Stimulated activated CD4-positive, alpha-beta T cell treated with anti-CD3 and anti-CD28 coated beads, Interleukin-12 subunit alpha, Interleukin-12 subunit beta, amount 100 ng/mL, for 24 hours (primary cell): ENCODE data around the gene ZNF462.
"Not testable (repeated sequence)": the region's sequence is repeated elsewhere in the genome, so short reads cannot be mapped to it uniquely, and the experiment has no call there.

Source experiments
- DNase-seq, 2 experiments: peaks; one replicate each; pipeline ENCODE4 v3.0.0-alpha.2; 2020; ENCODE audit warnings: low read depth in 2 of 2

Gene ZNF462

DNA sequence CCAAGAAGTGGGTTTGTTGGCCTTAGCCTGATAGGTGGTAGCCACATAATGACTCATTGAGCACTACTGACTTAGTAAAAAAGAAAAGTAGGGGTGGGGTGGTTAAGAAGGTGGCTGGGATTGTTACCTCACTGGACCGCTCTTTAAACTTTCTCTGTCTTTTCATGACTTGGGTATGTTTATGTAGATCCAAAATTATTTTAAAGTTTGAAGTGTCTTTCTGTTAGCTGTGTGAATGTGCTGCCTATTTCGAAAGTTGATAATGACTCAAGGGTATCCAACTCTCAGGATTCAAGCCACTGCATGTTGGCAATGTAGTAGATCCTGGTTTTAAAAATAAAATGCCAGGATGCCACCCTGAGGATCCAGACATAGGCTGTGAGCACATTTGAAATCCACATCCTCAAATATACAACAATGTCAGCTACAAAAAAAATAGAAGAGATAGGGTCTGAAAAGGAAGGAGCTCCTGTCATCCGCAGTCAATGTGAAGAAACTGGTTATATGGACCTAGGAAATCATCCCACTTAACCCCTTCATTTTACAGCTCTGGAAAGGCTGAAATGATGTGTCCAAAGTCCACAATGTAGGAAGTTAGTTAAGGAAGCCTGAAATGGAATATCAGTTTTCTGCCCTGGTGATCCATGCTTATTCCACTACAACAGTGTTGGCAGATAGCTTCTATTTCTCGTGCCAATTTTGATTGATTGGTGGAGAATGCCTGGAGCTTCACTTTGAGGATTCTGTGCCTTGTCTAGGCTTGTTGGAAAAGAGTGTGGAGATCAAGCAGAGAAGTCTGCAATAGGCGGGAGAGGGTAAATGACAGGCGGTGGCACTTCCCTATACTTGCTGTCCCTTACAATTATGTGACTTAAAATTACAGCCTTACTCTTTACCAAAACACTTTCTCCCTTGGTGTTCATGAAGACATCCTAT, 23.4 kb downstream of the ZNF462 start:
- DNase-seq = no peak

DNA sequence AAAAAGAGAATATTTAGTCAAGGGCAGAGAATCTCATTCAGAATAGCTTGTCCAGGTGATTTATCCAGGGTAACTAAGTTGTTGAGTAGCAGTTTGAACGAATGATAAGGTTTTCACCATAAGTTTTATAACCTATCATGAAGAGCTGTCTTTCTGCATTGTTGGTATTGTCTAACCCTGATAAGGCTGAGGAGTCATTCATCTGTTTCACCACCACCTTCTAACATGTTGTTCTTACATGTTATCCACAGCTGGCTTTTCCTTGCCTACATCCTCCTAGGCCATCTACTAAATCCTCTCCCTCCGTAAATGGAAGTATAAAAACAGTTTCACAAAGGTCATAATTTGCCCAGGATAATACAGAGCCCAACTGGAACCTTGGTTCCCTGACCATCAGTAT, 24.1 kb downstream of the ZNF462 start:
- DNase-seq = no peak

DNA sequence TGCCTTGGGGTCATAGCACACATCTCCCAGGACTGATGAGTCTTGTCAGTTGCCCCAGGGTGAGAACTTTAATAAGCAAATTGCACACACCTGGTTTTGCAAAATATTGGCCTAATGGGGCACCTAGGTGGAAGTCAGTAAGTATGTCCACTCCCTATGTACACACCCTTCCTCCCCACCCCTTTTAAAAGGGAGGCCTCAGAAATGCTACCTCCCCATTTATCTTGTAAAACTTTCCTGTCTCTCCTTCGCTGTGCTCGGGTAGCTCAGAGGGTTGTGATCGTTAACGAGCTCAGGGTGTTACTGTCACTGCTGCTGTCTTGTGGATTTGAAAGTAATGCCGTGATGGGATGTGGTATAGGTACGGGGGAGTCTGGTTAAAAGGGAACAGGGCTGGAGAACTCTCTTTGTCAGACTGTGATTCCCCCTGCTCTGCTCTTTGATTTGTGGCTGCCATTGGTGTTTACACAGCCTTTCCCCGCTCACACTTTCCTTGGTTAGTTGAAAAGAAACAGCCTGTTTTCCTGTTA, 26.2 kb downstream of the ZNF462 start:
- no peak for DNase-seq

DNA sequence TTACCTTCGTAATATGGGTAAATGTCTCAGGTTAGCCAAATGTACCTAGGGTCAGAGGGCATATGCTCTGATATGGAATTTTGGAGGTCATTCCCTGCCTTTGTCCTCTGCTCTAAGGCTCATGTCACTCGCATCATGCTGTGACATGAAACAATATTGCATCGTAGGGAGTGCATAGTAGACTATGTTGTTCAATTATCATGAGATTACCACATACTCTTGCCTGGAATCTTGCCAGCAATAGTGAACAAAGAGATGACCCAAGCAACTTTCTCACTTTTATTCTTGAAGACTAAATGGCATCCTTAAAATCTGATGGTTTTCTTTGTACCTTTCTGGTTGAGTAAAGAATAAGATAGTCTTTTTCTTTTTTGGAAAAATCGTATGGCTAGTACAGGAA, 27.6 kb downstream of the ZNF462 start:
- DNase-seq = no peak

DNA sequence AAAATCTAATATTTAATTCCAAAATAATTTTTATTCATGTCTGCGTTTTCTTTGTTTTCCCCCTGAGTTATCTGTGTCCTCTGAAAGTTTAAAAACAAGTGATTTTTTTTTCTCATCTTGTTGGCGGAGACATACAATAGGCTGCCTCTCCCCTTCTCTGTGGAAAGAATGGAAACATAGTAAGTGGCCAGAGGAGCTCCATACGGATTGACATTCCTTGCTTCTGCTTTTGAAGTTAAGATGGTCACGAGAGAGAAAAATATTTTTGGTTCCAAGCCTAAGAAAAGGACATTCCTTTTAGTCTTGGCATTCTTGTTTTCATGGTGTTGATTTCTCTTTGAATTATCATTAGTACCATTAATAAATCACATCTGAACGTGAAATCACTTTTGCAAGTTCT, 28.3 kb downstream of the ZNF462 start:
- DNase-seq = no peak

DNA sequence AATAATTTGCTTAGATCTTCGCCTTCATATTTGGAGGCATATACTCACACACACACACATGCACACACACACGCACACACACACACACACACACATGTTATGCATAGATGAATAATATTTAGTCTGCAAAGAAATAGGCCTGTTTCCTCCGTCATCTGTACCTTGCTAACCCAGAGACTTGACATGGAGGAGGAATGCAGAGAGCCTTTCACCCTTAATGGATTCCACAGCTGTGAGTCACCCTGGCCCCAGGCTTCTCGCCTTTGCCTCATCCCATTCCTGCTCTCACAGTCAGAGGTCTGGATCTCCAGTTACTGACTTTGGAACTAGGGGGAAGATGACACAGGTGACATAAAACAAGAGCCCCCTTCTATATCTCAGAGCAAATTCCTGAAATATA, 29.7 kb downstream of the ZNF462 start:
- no peak for DNase-seq

DNA sequence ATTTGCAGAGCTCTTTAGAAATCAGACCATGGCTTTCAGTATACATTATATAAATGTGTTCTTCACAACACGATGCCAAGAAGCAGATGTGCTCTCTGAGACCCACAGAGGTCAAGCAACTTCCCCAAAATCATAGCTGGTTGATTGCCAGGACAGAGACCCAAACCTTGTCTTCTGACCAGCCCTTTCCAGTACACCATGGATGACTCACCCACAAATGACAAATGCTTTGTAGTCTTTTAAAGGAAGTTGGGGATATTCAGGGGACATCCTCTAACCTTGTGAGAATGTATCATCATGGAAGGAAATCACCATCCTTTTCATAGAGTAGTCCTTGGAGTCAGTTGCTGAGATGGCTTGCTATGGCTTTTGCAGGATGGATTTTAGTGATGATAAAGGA, 30.1 kb downstream of the ZNF462 start:
- DNase-seq = no peak

DNA sequence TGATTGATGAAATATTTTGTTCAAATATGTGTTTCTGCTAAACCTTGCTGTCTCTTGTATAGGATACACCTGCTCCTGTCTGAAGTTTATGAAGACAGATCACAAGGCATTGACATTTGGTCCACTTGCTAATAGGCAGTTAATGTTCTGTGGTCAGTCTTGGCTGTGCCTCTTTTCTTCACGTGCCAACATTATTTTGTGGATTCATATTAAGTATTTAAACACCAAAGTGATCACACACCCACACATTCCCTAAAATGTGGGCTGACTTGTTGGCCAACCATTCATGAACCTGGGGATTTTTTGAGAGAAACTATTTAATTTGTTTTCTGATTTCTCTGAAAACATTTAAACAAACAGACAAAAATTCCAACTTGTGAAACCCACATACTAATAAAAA, 33.7 kb downstream of the ZNF462 start:
- no peak for DNase-seq

DNA sequence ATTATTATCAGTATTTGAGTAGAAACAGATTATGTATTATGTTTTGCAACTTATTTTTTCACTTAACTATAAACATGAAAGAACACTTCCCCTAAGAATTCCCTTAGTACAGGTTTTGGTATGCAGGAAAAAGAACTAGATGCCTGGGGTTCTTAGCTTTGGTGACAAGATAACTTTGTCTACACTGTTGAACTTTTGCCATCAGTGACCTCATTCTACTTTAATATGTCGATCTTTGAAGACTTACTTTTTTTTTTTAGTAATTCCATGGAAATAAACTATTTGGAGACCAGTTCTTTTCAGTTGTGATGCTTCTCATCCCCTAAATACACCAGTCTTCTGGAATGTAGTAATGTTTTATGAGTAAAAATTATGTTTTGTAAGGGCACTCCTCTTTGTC, 34.3 kb downstream of the ZNF462 start:
- DNase-seq = no peak

DNA sequence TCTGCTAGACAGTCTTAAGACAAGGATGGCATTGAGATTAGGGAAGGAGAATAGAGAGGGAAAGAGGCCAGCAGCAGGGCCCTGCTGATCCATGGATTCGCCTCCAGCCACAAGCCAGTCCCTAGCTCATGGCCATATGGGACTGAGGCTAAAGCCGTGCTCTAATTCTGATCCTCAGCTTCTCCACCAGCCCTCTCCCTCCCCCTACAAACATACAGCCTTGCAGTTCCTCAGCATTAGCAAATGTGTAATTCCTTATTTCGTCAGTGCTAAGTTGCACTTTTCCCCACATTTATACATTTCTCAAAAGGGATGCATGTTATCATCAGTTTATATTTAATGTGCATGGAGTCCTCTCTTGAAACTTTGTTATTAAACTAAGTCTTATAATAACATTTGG, 34.8 kb downstream of the ZNF462 start:
- DNase-seq = no peak

DNA sequence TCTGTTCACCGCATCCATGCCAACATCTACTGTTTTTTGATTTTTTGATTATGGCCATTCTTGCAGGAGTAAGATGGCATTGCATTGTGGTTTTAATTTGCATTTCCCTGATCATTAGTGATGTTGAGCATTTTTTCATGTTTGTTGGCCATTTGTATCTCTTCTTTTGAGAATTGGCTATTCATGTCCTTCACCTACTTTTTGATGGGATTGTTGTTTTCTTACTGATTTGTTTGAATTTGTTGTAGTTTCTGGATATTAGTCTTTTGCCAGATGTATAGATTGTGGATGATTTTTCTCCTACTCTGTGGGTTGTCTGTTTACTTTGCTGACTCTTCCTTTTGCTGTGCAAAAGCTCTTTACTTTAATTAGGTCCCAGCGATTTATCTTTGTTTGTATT, 37.6 kb downstream of the ZNF462 start:
- not testable (repeated sequence) for DNase-seq

DNA sequence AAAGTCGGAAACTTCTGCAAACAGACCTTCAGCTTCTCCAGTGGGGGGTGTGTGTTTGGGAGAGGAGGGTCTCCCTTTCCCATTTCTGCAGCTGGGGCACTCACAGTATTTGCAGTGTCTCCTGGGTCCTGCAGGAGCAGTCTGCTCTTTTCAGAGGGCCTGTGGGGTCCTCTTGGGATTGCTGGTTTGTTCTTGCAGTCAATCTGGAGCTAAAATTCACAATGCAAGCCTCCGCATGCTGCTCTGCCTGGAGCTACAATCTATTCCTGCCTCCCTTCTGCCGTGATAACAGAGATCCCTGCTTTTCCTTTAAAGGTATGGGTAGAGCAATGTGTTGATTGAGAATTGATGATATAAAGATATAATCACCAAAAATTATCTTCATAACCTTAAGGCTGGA, 43.2 kb downstream of the ZNF462 start:
- no peak for DNase-seq

DNA sequence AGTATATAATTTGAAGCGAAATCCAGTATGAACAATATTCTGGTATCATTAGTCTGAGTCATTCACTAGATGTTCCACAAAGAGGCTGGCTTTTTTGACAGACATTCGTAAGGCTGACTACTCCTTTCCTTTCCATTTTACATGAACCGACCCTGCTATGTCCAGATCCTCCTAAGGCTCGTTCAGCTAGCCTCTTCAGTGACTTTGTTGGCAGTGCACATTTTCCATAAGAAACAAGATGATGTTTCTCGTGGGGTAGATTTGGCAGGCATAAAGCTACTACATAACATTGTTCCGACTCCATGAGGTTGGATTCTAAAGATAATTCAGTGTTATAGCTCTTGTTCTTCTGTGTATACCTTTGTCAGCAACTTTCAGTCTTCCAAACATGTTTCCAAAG, 49.0 kb downstream of the ZNF462 start:
- no peak for DNase-seq

DNA sequence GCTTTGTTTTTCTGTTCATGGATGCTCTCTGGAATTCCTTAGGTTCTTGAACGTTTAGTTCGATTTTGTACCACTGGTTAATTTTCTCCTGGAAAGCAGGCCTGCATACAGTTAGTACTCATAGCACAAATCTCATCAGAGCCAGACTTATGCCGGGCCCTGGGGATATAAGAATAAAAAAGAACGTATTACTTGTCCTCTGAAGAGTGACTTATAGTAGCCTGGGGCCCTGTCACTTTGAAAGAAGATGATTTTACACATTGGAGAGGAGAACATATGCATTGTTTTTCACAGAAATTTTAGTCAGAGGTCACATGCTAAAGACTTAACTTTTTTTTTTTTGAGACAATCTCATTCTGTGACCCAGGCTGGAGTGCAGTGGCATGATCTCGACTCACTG, 50.3 kb downstream of the ZNF462 start:
- DNase-seq = no peak

DNA sequence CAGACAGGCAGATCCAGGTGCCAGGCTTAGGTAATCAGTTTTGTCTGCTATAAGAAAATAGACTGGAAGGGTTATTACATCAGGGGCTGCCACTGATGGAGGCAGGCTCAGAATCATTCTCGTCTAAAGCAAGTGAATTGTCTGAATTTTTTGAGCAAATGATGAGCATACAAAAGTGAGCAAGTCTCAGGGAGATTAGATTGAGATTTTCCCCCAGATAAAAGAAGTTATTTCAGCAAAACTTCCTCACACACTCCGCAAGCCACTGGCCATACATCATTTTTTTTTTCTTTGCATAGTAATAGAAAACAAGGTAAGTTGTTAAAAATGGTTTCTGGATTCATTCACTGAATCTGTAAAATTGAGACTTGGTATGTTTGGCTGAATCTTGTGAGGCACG, 52.9 kb downstream of the ZNF462 start:
- DNase-seq = no peak

DNA sequence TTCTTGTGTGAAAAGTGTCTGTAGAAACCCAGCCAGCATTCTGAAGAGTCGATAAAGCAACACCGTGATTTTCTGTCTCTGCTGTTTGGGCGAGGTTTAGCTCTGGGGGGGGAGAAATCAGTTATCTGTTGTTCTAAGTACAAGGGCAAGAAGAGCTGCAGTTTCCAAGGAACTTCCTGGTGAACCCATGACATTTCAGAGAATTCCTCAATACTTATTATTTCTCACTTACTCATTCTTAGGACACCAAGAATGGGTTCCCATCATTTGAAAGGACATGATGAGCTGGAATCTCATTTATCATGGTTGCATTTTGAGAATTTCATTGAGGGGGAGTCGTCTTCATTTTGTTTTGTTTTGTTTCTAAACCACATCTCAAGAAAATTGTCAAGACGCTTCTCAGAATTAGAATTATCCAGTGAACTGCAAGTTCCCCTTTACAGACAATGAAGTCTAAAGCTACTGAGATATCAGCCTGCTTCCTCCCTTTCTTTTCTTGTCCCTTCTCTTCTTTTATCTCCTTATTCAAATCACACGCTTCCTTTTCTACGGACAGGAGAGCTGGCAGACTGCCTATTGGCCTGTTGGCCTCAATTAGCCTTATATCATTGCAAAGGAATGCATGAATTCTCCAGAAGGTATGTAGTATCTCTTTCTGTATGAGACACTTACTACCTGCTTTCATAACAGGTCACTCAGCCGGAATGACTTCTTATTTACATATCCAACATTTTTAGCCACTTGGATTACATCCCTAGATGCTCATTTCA, 53.7 kb downstream of the ZNF462 start:
- no peak for DNase-seq

DNA sequence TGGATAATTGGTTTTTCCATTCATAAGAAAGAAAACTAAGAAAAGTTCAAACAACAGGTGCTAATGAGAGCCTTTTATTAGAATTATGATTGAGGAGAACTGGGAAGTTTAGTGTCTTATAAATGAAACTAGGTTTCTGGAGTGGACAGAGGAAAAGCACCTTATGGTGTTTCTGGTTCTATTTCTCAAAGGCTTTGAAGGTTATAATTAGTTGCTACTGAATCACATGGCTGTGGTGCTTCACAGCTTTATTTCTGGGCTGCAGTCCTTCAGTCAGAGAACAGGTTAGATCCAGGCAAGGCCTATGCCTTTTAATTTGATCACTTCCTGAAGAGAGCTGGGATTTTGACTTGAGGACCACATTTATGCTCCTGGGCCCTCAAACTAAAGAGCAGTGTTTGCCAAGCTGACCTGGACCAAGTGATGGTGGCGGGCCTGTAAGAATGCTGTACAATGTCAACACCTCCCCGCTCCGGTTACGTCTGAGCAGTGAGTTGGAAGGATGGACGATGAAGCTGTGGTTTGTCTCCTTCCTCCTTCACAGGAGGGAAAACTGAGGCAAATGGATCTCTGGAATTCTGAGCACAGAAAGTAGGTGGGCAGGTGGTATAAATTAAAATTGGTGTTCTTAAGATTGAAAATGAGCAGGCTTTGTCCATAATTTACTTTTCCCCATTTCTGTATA, 56.0 kb downstream of the ZNF462 start:
- DNase-seq = no peak

DNA sequence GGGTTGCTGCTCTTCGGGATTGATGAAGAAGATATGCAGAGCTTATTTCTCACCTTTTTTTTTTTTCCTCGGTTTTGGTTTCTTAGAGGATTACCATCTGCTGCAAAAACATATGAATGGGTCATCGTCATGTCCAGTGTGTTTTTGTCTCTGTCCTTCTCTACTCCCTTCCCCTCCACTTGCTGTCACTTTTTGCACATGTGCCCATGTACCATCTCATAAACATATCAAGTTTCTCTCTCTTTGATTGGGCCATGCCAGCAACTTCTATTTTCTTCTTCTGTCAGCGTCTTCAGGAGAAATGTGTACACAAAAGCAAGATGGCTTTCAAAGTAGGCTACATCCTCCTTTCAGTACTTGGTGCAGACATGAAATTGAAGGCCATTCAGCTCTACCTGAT, 57.1 kb downstream of the ZNF462 start:
- DNase-seq = no peak

DNA sequence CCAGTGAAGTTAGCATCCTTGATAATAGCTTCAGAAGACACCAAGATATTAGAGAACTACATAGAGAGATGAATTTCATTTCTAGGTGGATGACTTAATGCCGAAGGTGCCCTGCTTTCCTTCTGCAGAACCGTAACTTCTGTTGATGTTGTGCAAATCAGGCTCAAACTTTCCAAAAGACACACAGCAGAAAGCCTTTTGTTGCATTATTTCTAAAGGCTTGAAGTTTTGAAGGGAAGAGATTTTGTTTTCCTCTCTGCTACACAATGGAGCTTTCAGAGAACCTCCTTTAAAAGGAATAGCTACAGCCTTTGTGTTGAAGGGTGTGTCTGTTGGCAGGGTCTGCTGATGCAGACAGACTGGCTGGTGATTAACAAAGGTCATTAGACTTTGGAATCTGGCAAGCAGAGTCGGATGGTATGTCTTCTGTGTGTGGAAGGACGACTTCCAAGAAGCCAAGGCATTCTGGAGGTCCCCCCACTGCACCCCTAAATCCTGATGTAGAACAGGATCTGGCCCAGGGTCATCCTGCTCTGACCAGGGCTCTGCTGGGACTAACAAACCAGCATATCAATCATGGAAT, 57.8 kb downstream of the ZNF462 start:
- DNase-seq = no peak

DNA sequence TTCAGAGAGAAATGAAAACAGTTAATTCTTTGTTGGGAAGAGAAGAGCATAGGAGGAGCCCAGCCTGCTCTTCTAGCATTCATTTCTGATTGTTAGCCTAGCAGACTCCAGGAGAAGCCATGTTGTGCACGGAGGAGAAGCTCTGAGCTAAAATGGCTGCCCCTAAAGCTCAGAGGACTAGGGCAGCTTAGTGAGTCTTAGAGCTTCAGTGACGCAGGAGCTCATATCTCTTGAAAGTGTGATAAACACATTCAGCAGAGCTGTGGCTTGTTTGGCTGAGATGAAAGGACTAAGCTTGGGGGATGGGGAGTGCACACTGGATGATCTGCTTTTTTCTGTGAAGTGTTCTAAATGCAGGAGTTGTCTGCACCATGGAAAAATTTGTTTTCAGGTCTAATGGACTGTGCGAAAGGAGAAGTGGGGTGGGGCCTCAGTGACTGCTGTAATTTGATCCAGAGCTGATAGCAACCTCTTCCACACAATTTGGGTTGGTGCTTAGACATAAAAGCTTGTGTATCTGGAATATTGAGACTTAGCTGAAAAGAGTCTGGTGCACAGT, 58.5 kb downstream of the ZNF462 start:
- DNase-seq = no peak

DNA sequence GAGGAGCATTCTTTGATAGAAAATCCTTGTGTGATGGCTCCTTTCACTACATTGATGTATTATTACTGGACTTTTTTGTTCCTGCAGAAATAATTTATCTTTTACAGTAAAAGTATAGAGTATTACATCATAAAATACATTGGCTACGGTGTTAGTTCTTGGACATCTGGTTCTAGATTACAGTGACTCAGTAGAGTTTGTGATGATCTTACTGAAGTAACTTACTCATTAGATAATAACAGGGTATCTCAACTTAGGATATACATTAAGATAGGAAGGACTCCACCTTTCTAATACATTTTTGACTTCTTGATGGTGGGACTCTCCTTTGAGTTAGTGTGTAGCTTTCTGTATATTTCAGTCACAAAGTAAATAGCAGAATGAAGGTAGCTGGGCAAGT, 59.1 kb downstream of the ZNF462 start:
- no peak for DNase-seq

DNA sequence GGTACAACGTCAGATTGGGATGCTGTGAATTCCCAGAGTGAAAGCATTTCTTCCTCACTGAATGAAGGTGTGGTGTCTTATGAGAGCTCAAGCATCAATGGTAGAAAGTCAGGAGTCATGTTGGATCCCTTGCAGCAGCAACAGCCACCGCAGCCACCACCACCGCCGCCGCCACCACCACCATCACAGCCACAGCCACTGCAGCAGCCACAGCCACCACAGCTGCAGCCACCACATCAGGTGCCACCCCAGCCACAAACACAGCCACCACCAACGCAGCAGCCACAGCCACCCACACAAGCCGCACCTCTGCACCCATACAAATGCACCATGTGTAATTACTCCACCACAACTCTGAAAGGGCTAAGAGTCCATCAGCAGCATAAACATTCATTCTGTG, 62.4 kb downstream of the ZNF462 start:
- DNase-seq = no peak
